IMR-90 (cell line): Measurements from ENCODE around the gene WDR6. TPM values are rescaled to one million over a fixed set of nuclear protein-coding genes. Genes with fewer than 3 reads are reported as not detected.

Experiments used
- ATAC-seq: fragments of 200-7000 bp; cut with Tn5 transposase; 2 replicates; pipeline ENCODE4 v1.9.1; 2020; ENCODE audit warnings: low read depth, mild to moderate bottlenecking, moderate library complexity
- BruUV-seq: library from RNA; stranded (reverse); fragments of 400-500 nt; replicated peaks from 2 replicates; lab custom pipeline; 2021; lab: Mats Ljungman, UMichigan
- CTCF ChIA-PET: fragments of 300-600 bp; formaldehyde crosslinking; extraction: SDS; loops from one replicate; lab custom pipeline; 2021; ENCODE audit warnings: antibody characterized with exemption; lab: Yijun Ruan, JAX
- POLR2A ChIA-PET: fragments of 300-600 bp; sonication (Branson Sonifier 250); formaldehyde crosslinking; loops from one replicate; lab custom pipeline; 2022; ENCODE audit warnings: antibody characterized with exemption; ENCODE audit not compliant: unreplicated experiment; lab: Charles Lee
- DNase-seq: peaks from one replicate; pipeline ENCODE4 v3.0.0; 2013
- H2AFZ ChIP-seq: replicated peaks from 2 replicates; pipeline ENCODE3; 2013; ENCODE audit warnings: low read length, mild to moderate bottlenecking; ENCODE audit not compliant: poor library complexity
- H2AK5ac ChIP-seq: 2 replicates; pipeline ENCODE4 v1.6.1; 2013; ENCODE audit warnings: low read depth, low read length, inconsistent platforms
- H2AK9ac ChIP-seq: replicated peaks from 2 replicates; pipeline ENCODE3; 2013; ENCODE audit warnings: mild to moderate bottlenecking, low read depth, low read length, moderate library complexity; ENCODE audit not compliant: poor library complexity
- H2BK120ac ChIP-seq: 2 replicates; pipeline ENCODE4 v1.6.1; 2013; ENCODE audit warnings: low read depth, low read length, inconsistent platforms
- H2BK15ac ChIP-seq: 3 replicates; pipeline ENCODE4 v1.6.1; 2013; ENCODE audit warnings: low read depth, low read length, inconsistent platforms
- H2BK20ac ChIP-seq: 2 replicates; pipeline ENCODE4 v1.6.1; 2013; ENCODE audit warnings: low read depth, mild to moderate bottlenecking, inconsistent platforms, low read length, moderate library complexity
- H2BK5ac ChIP-seq: 2 replicates; pipeline ENCODE4 v1.6.1; 2013; ENCODE audit warnings: mild to moderate bottlenecking, low read depth, low read length, inconsistent platforms; ENCODE audit not compliant: poor library complexity, severe bottlenecking
- H3K14ac ChIP-seq: replicated peaks from 2 replicates; pipeline ENCODE4 v1.6.1; 2013; ENCODE audit warnings: low read depth, low read length, inconsistent platforms
- H3K18ac ChIP-seq: 2 replicates; pipeline ENCODE4 v1.6.1; 2013; ENCODE audit warnings: low read depth, low read length, control low read depth
- H3K23ac ChIP-seq: 2 replicates; pipeline ENCODE4 v1.6.1; 2013; ENCODE audit warnings: low read depth, low read length, inconsistent platforms
- H3K27ac ChIP-seq: 2 replicates; pipeline ENCODE4 v1.5.1; 2013; ENCODE audit warnings: mild to moderate bottlenecking, control low read depth, low read length; ENCODE audit not compliant: insufficient read depth
- H3K27me3 ChIP-seq: 2 replicates; pipeline ENCODE4 v1.6.1; 2013; ENCODE audit warnings: low read length; ENCODE audit not compliant: control insufficient read depth, insufficient read depth
- H3K36me3 ChIP-seq: 2 replicates; pipeline ENCODE4 v1.6.1; 2013; ENCODE audit warnings: low read length, mixed read lengths; ENCODE audit not compliant: control insufficient read depth, insufficient read depth
- H3K4ac ChIP-seq: 2 replicates; pipeline ENCODE4 v1.6.1; 2013; ENCODE audit warnings: low read depth, low read length, inconsistent platforms
- H3K4me1 ChIP-seq: 2 replicates; pipeline ENCODE4 v1.6.1; 2013; ENCODE audit warnings: low read length, mixed read lengths; ENCODE audit not compliant: control insufficient read depth, insufficient read depth
- H3K4me2 ChIP-seq: 2 replicates; pipeline ENCODE4 v1.6.1; 2013; ENCODE audit warnings: low read depth, mild to moderate bottlenecking, control low read depth, low read length, moderate library complexity
- H3K4me3 ChIP-seq: 2 replicates; pipeline ENCODE4 v1.5.1; 2013; ENCODE audit warnings: low read depth, mild to moderate bottlenecking, control low read depth, low read length, moderate library complexity; ENCODE audit not compliant: insufficient read depth
- H3K56ac ChIP-seq: 2 replicates; pipeline ENCODE4 v1.6.1; 2013; ENCODE audit warnings: low read length, inconsistent platforms; ENCODE audit not compliant: insufficient read depth; ENCODE audit errors: extremely low read depth
- H3K79me1 ChIP-seq, 2 experiments: 2 replicates each; pipeline ENCODE4 v1.6.1; 2013; ENCODE audit warnings: low read length in 2 of 2, inconsistent platforms in 1 of 2, low read depth in 1 of 2
- H3K9ac ChIP-seq: 2 replicates; pipeline ENCODE4 v1.6.1; 2013; ENCODE audit warnings: low read depth, low read length, control low read depth
- H3K9me1 ChIP-seq: 2 replicates; pipeline ENCODE4 v1.6.1; 2013; ENCODE audit warnings: low read length, inconsistent platforms; ENCODE audit not compliant: insufficient read depth
- H3K9me3 ChIP-seq: 2 replicates; pipeline ENCODE4 v1.6.1; 2013; ENCODE audit warnings: low read length; ENCODE audit not compliant: control insufficient read depth, insufficient read depth
- H4K20me1 ChIP-seq: 2 replicates; pipeline ENCODE4 v1.6.1; 2013; ENCODE audit warnings: low read length, inconsistent platforms; ENCODE audit not compliant: insufficient read depth
- H4K5ac ChIP-seq: 2 replicates; pipeline ENCODE4 v1.6.1; 2013; ENCODE audit warnings: mild to moderate bottlenecking, low read depth, low read length, control low read depth
- H4K8ac ChIP-seq, 2 experiments: 2 replicates each; pipeline ENCODE4 v1.6.1; 2013; ENCODE audit warnings: low read depth in 2 of 2, low read length in 2 of 2, control low read depth in 1 of 2, inconsistent platforms in 1 of 2
- H4K91ac ChIP-seq: 2 replicates; pipeline ENCODE4 v1.6.1; 2013; ENCODE audit warnings: low read depth, low read length, inconsistent platforms; ENCODE audit not compliant: insufficient read depth
- BHLHE40 ChIP-seq: fragments of 150-350 bp; IDR thresholded peaks from 2 replicates; pipeline ENCODE4 v1.6.1; 2016; ENCODE audit warnings: mild to moderate bottlenecking, low read depth, low read length
- CEBPB ChIP-seq: IDR thresholded peaks from 2 replicates; pipeline ENCODE4 v1.6.1; 2012; ENCODE audit warnings: low read depth, low read length, improper control_type of control experiment
- ELK1 ChIP-seq: fragments of 150-350 bp; IDR thresholded peaks from 2 replicates; pipeline ENCODE4 v1.6.1; 2016; ENCODE audit warnings: low read depth, mild to moderate bottlenecking, low read length, moderate library complexity, borderline replicate concordance
- FOS ChIP-seq: fragments of 150-350 bp; IDR thresholded peaks from 2 replicates; pipeline ENCODE4 v1.6.1; 2016; ENCODE audit warnings: low read depth, low read length
- MAFK ChIP-seq: IDR thresholded peaks from 2 replicates; pipeline ENCODE4 v1.6.1; 2012; ENCODE audit warnings: low read depth, low read length, improper control_type of control experiment
- MXI1 ChIP-seq: IDR thresholded peaks from 2 replicates; pipeline ENCODE4 v1.6.1; 2012; ENCODE audit warnings: low read depth, mild to moderate bottlenecking, low read length, moderate library complexity, borderline replicate concordance
- NFE2L2 ChIP-seq: fragments of 150-350 bp; IDR thresholded peaks from 2 replicates; pipeline ENCODE4 v1.6.1; 2016; ENCODE audit warnings: low read depth, mild to moderate bottlenecking, low read length
- POLR2A ChIP-seq: IDR thresholded peaks from 2 replicates; pipeline ENCODE4 v1.6.1; 2012; ENCODE audit warnings: mild to moderate bottlenecking, low read depth, low read length
- RAD21 ChIP-seq: IDR thresholded peaks from 2 replicates; pipeline ENCODE4 v1.6.1; 2012; ENCODE audit warnings: low read length, improper control_type of control experiment
- RCOR1 ChIP-seq: IDR thresholded peaks from 2 replicates; pipeline ENCODE4 v1.6.1; 2012; ENCODE audit warnings: mild to moderate bottlenecking, low read length, improper control_type of control experiment; ENCODE audit not compliant: insufficient replicate concordance
- RFX5 ChIP-seq: IDR thresholded peaks from 2 replicates; pipeline ENCODE4 v1.8.0; 2012; ENCODE audit warnings: low read depth, mild to moderate bottlenecking, low read length, moderate library complexity
- USF2 ChIP-seq: fragments of 150-350 bp; IDR thresholded peaks from 2 replicates; pipeline ENCODE4 v1.6.1; 2017; ENCODE audit warnings: mild to moderate bottlenecking, antibody characterized with exemption, low read length, low read depth
- WGBS, 2 experiments: methylation state at CpG; one replicate each; pipeline versions ENCODE4 v1.1.5 to v1.1.7; 2013; ENCODE audit warnings: missing lambda C conversion rate in 2 of 2; ENCODE audit not compliant: insufficient read length in 1 of 2; ENCODE audit errors: extremely low coverage in 2 of 2; 5-methylcytosine and 5-hydroxymethylcytosine counted together
- dilution Hi-C: fragments of 300-500 bp; cut with HindIII; formaldehyde crosslinking; loops from one replicate; pipeline ENCODE4 v1.14.3; 2018; ENCODE audit warnings: low sequenced_read_pairs; ENCODE audit not compliant: unreplicated experiment
- in situ Hi-C: fragments of 300-500 bp; cut with MboI; formaldehyde crosslinking; loops from 3 replicates; pipeline ENCODE4 v1.14.3; 2019; ENCODE audit warnings: low sequenced_read_pairs, inconsistent platforms, mixed read lengths
- intact Hi-C: fragments of 100-400 bp; cut with micrococcal nuclease; formaldehyde crosslinking; loops from 2 replicates; pipeline ENCODE4 v1.10.0; 2022
- polyA plus RNA-seq, 3 experiments: library from polyadenylated mRNA; depleted of rRNA; stranded (reverse); fragments of >200 nt; gene quantifications; 2 replicates each; pipeline ENCODE4 v1.2.3, GENCODE V29; 2012; ENCODE audit warnings: low replicate concordance in 1 of 3
- total RNA-seq: library from RNA; depleted of rRNA; stranded (reverse); fragments of >200 nt; gene quantifications from 2 replicates; pipeline ENCODE4 v1.2.3, GENCODE V29; 2012

WDR6 gene
- total and polyA plus RNA-seq, 2 of the 4 experiments (the other 2 are of a cell fraction), result 60.9 to 160 TPM

GRCh38 chr3:48997714-48998637 is 9.2 kb upstream of the WDR6 start:
- in situ Hi-C loops, result no loop called here
- POLR2A ChIA-PET, result interaction anchor here (0.6 kb wide), 1 partner anchor 9 kb away, joined by 3 read pairs; the partner anchor contains the start of gene WDR6

More at GRCh38 chr3:48997714-48998637, 9.2 kb upstream of the WDR6 start:
- no peak overlapping the region for H3K14ac ChIP-seq
- H4K20me1 ChIP-seq, result no peaks in the 10 kb centered on the region; the same call in 1 of the 2 replicates
- DNase-seq (no peak), ATAC-seq (no peak)
- H2BK5ac ChIP-seq, result no peak overlapping the region
- H3K18ac ChIP-seq, result no peak overlapping the region
- WGBS, 2 experiments, result 83% methylated on average over 9 of the region's 20 CpGs; no CpG with 5 or more reads in 1 of the 2 experiments
- H4K5ac ChIP-seq, result no peak overlapping the region
- no peak overlapping the region for H3K56ac ChIP-seq
- no peak overlapping the region for H3K4ac ChIP-seq
- dilution Hi-C loops (no loop called here), intact Hi-C loops (no loop called here)
- H3K79me1 ChIP-seq, result peaks cover 35 to 50% of the 10 kb centered on the region in 2 experiments
- H3K4me3 ChIP-seq, result no peak overlapping the region
- CTCF ChIA-PET, result no interaction called here
- H3K4me2 ChIP-seq, result no peak overlapping the region
- TF ChIP-seq ELK1, result no peak
- no peak for TF ChIP-seq NFE2L2
- TF ChIP-seq MXI1, result no peak
- TF ChIP-seq MAFK, result no peak
- TF ChIP-seq RAD21, result no peak
- no peak for TF ChIP-seq RFX5
- no peak for TF ChIP-seq CEBPB
- TF ChIP-seq RCOR1, result no peak
- no peak for TF ChIP-seq BHLHE40
- no peak for TF ChIP-seq USF2
- TF ChIP-seq POLR2A, result no peak
- TF ChIP-seq FOS, result no peak
- H3K23ac ChIP-seq, result no peak overlapping the region
- BruUV-seq, result no TSS peak
- H3K9ac ChIP-seq, result no peak overlapping the region
- no peak overlapping the region for H2BK120ac ChIP-seq
- H2AK9ac ChIP-seq, result no peak overlapping the region
- no peak overlapping the region for H4K8ac ChIP-seq
- H3K4me1 ChIP-seq, result no peaks in the 10 kb centered on the region
- no peaks in the 10 kb centered on the region for H3K9me3 ChIP-seq
- H2AK5ac ChIP-seq, result no peak overlapping the region
- no peak overlapping the region for H2BK20ac ChIP-seq
- H3K27ac ChIP-seq, result no peak overlapping the region
- H4K91ac ChIP-seq, result no peak overlapping the region
- no peaks in the 10 kb centered on the region for H3K27me3 ChIP-seq
- peaks cover 6% of the 10 kb centered on the region; the same call in 1 of the 2 replicates for H3K36me3 ChIP-seq
- no peak overlapping the region for H2AFZ ChIP-seq
- no peak overlapping the region for H2BK15ac ChIP-seq
- H3K9me1 ChIP-seq, result no peaks in the 10 kb centered on the region; the same call in 1 of the 2 replicates
